Astrocyte (in vitro differentiated cells and primary cell): ENCODE results near the gene CRAT. TPM values are rescaled to one million over a fixed set of nuclear protein-coding genes. Genes with fewer than 3 reads are reported as not detected.

Source experiments
- DNase-seq: peaks from one replicate; pipeline ENCODE4 v3.0.0-alpha.2; 2010; ENCODE audit warnings: low read depth
- FAIRE-seq: peaks from 2 replicates; lab custom pipeline; 2011; peaks lifted over from hg19 to GRCh38; lab: Jason Lieb, UNC
- H2AFZ ChIP-seq: 2 replicates; pipeline ENCODE4 v1.6.0; 2012; ENCODE audit warnings: low read depth, low read length, inconsistent platforms
- H3K27ac ChIP-seq: 2 replicates; pipeline ENCODE4 v1.5.1; 2011; ENCODE audit warnings: low read depth, low read length, inconsistent platforms
- H3K27me3 ChIP-seq: 2 replicates; pipeline ENCODE4 v1.6.0; 2011; ENCODE audit warnings: low read length, inconsistent platforms; ENCODE audit not compliant: insufficient read depth
- H3K36me3 ChIP-seq: 2 replicates; pipeline ENCODE4 v1.5.1; 2011; ENCODE audit warnings: low read length, inconsistent platforms; ENCODE audit not compliant: insufficient read depth
- H3K4me1 ChIP-seq: 2 replicates; pipeline ENCODE4 v1.5.1; 2011; ENCODE audit warnings: low read length, inconsistent platforms; ENCODE audit not compliant: insufficient read depth
- H3K4me2 ChIP-seq: 2 replicates; pipeline ENCODE4 v1.6.0; 2012; ENCODE audit warnings: low read length, inconsistent platforms
- H3K4me3 ChIP-seq: 2 replicates; pipeline ENCODE4 v1.5.1; 2011; ENCODE audit warnings: low read depth, mild to moderate bottlenecking, low read length, inconsistent platforms; ENCODE audit not compliant: insufficient read depth
- H3K79me2 ChIP-seq: 2 replicates; pipeline ENCODE4 v1.6.0; 2012; ENCODE audit warnings: mild to moderate bottlenecking, low read length, inconsistent platforms; ENCODE audit not compliant: insufficient read depth
- H3K9ac ChIP-seq: 2 replicates; pipeline ENCODE4 v1.6.0; 2012; ENCODE audit warnings: mild to moderate bottlenecking, low read length, inconsistent platforms
- H3K9me3 ChIP-seq: 2 replicates; pipeline ENCODE4 v1.5.1; 2012; ENCODE audit warnings: low read depth, mild to moderate bottlenecking, low read length, inconsistent platforms; ENCODE audit not compliant: insufficient read depth
- H4K20me1 ChIP-seq: 2 replicates; pipeline ENCODE4 v1.6.0; 2012; ENCODE audit warnings: low read length, inconsistent platforms; ENCODE audit not compliant: insufficient read depth
- H3K27ac Mint-ChIP-seq: one replicate; pipeline ENCODE4 v1.8.0; 2021; ENCODE audit warnings: mild to moderate bottlenecking, mixed read lengths; ENCODE audit not compliant: unreplicated experiment
- H3K27me3 Mint-ChIP-seq: one replicate; pipeline ENCODE4 v1.8.0; 2021; ENCODE audit warnings: low read depth, mixed read lengths; ENCODE audit not compliant: unreplicated experiment
- H3K36me3 Mint-ChIP-seq: one replicate; pipeline ENCODE4 v1.8.0; 2021; ENCODE audit warnings: low read depth, mixed read lengths; ENCODE audit not compliant: unreplicated experiment
- H3K4me1 Mint-ChIP-seq: one replicate; pipeline ENCODE4 v1.8.0; 2021; ENCODE audit warnings: low read depth, mixed read lengths; ENCODE audit not compliant: unreplicated experiment
- H3K4me3 Mint-ChIP-seq: one replicate; pipeline ENCODE4 v1.8.0; 2021; ENCODE audit warnings: mild to moderate bottlenecking, moderate library complexity, mixed read lengths; ENCODE audit not compliant: unreplicated experiment
- H3K9me3 Mint-ChIP-seq: one replicate; pipeline ENCODE4 v1.8.0; 2021; ENCODE audit warnings: mild to moderate bottlenecking, mixed read lengths; ENCODE audit not compliant: unreplicated experiment
- EZH2 ChIP-seq: IDR thresholded peaks from 2 replicates; pipeline ENCODE4 v1.6.1; 2012; ENCODE audit warnings: mild to moderate bottlenecking, low read length, inconsistent platforms; ENCODE audit not compliant: insufficient read depth
- total RNA-seq: library from RNA; stranded (reverse); gene quantifications from 2 replicates; pipeline ENCODE4 v1.2.1, GENCODE V29; 2021
- TF ChIP-seq, protein P1 (sequence below): IDR thresholded peaks from 2 replicates; pipeline ENCODE4 v1.5.1; 2011; ENCODE audit warnings: low read depth, mild to moderate bottlenecking, inconsistent platforms, low read length, moderate library complexity; ENCODE audit not compliant: insufficient read depth

The CRAT gene
- total RNA-seq, 1 donor from 2014 or later, result 21.2 TPM

DNA sequence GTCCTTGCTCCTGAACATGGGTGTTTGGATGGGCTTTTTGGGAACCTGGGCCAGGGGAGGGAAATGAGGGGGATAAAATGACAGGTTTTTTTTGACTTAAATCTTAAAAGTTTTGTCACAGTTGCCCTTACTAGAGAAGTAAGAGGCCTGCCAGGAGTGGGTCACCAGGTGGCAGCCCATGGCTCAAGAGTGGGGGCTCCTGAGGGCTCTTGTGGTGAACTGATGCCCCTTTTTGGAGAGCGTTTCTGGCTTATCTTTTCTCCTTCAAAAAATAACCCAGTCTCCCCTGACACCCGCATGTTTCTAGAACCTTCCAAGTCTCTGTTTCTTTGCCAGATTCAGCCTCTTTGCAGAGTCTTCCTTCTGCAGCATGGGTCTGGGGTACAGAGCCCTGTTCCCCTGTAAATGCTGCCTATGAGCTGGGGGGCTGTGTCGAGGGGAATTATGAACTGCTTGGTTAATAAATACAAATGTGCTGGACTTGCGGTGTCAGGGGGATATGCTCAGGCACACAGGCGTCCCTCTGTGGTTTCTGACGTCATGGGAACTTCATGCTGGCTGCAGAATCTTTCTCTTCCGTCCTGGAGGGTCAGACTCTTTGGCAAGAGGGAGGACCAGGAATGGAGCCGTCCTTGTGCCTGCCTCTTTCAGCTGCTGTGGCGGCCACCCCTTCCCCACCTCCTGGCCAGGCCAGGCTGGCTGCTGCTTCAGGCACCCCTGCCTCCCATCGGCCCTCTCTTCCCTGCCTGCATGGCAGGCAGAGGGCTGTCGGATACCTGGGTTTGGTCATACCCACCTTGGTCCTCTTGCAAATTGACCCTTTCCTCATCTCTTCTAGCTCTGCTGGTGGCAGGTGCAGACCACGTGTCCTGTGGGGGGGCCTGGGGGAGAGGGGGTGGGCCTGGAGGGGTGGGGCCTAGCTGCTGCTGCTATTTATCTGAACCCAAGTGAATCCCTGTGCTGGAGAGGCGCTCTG, 30.8 kb upstream of the CRAT start:
- H3K4me1 Mint-ChIP-seq, result peaks cover 61% of the 10 kb centered on the region
- peaks cover 4% of the 10 kb centered on the region for H3K36me3 Mint-ChIP-seq
- TF ChIP-seq, protein P1, sequence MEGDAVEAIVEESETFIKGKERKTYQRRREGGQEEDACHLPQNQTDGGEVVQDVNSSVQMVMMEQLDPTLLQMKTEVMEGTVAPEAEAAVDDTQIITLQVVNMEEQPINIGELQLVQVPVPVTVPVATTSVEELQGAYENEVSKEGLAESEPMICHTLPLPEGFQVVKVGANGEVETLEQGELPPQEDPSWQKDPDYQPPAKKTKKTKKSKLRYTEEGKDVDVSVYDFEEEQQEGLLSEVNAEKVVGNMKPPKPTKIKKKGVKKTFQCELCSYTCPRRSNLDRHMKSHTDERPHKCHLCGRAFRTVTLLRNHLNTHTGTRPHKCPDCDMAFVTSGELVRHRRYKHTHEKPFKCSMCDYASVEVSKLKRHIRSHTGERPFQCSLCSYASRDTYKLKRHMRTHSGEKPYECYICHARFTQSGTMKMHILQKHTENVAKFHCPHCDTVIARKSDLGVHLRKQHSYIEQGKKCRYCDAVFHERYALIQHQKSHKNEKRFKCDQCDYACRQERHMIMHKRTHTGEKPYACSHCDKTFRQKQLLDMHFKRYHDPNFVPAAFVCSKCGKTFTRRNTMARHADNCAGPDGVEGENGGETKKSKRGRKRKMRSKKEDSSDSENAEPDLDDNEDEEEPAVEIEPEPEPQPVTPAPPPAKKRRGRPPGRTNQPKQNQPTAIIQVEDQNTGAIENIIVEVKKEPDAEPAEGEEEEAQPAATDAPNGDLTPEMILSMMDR, result no peak
- no peak for TF ChIP-seq EZH2
- Histone ChIP-seq H3K4me1 (peaks cover 75% of the 10 kb centered on the region), H3K9me3 (no peaks in the 10 kb centered on the region), H3K36me3 (no peaks in the 10 kb centered on the region), H3K27me3 (no peaks in the 10 kb centered on the region), H3K9ac (peak overlapping the region; percentile 97), H4K20me1 (no peaks in the 10 kb centered on the region), H3K79me2 (peaks cover 28% of the 10 kb centered on the region), H3K27ac (peak overlapping the region; percentile 100), H2AFZ (no peak overlapping the region), H3K4me2 (peak overlapping the region; percentile 88), H3K4me3 (no peak overlapping the region)
- FAIRE-seq, result no peak
- no peaks in the 10 kb centered on the region for H3K9me3 Mint-ChIP-seq
- peak; percentile 96 for DNase-seq
- H3K27ac Mint-ChIP-seq, result peak overlapping the region; percentile 99
- no peaks in the 10 kb centered on the region for H3K27me3 Mint-ChIP-seq
- peak overlapping the region; percentile 79 for H3K4me3 Mint-ChIP-seq

DNA sequence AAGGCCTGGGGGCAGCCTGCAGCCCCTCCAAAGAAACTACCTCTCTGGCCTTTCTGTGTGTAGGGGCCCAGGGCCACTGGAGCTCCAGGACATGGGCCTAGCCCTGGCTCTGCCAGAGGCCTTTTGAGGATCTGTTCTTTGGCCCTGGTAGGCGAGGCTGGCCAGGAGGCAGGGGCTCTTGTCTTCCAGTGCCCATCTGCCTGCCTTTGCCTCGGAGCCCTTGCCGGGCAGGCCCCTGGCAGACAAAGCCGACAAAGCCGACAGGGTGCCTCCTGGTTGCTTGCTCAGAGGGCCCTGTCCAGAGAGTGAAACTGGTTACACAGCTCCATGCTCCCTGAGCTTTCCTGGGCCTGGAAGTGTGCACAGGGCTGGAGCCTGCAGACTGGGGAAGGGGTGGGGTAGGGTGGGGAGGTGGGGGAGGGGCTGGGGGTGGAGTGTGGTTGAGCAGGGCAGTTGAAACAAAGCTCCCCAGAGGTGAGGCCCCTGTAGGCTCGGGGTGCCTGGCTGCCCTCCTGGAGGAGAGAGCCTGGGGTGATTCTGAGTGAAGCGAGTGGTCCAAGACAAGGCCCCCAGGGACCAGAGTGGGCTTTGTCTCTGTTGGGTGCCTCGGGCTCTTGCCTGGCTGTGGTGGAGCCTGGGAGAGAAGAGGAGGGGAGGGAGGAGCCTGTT, 29.9 kb upstream of the CRAT start:
- H3K4me3 Mint-ChIP-seq, result peak overlapping the region; percentile 79
- TF ChIP-seq, protein P1, result no peak
- no peak overlapping the region for H2AFZ ChIP-seq

More for the DNA sequence above, 29.9 kb upstream of the CRAT start:
- Histone ChIP-seq H3K79me2 (peaks cover 28% of the 10 kb centered on the region), H3K9me3 (no peaks in the 10 kb centered on the region), H3K9ac (peak overlapping the region; percentile 97), H4K20me1 (no peaks in the 10 kb centered on the region), H3K27ac (peak overlapping the region; percentile 100), H3K4me2 (peak overlapping the region; percentile 88), H3K27me3 (no peaks in the 10 kb centered on the region), H3K36me3 (no peaks in the 10 kb centered on the region), H3K4me3 (peak overlapping the region; percentile 34), H3K4me1 (peaks cover 67% of the 10 kb centered on the region)
- Mint-ChIP-seq H3K27me3 (no peaks in the 10 kb centered on the region), H3K9me3 (no peaks in the 10 kb centered on the region), H3K27ac (peak overlapping the region; percentile 99), H3K4me1 (peaks cover 53% of the 10 kb centered on the region), H3K36me3 (peaks cover 4% of the 10 kb centered on the region)
- FAIRE-seq, result no peak
- peak; percentile 37 for DNase-seq
